CD14-positive monocyte (primary cell): Measurements from ENCODE around the gene ECHDC1. TPM values are rescaled to one million over a fixed set of nuclear protein-coding genes. Genes with fewer than 3 reads are reported as not detected.

ENCODE experiments used
- DNase-seq, 3 donors: peaks; one replicate each; pipeline ENCODE4 v3.0.0-alpha.2; 2011 to 2022
- H2AFZ ChIP-seq: 2 replicates; pipeline ENCODE4 v1.6.0; 2012; ENCODE audit warnings: mild to moderate bottlenecking, low read depth, low read length, inconsistent platforms; ENCODE audit not compliant: insufficient read depth, poor library complexity, severe bottlenecking
- H3K27ac ChIP-seq, 2 donors: 1 replicate in 1 of 2; 2 replicates in 1 of 2; pipeline ENCODE4 v1.5.1; 2012 to 2013; ENCODE audit warnings: low read length in 2 of 2, control low read depth in 1 of 2, inconsistent platforms in 1 of 2, low read depth in 1 of 2, mild to moderate bottlenecking in 1 of 2
- H3K27me3 ChIP-seq, 2 donors: one replicate each; pipeline versions ENCODE4 v1.6.0 to v1.6.1; 2011 to 2013; ENCODE audit warnings: low read length in 2 of 2; ENCODE audit not compliant: control insufficient read depth in 2 of 2, insufficient read depth in 2 of 2
- H3K36me3 ChIP-seq, 2 donors: replicated peaks in 1 of 2; 1 replicate in 1 of 2; 2 replicates in 1 of 2; pipeline versions ENCODE4 v1.5.1 to v1.6.1; 2012 to 2013; ENCODE audit warnings: low read length in 2 of 2, control low read depth in 1 of 2, inconsistent platforms in 1 of 2, mild to moderate bottlenecking in 1 of 2; ENCODE audit not compliant: insufficient read depth in 2 of 2, control insufficient read depth in 1 of 2
- H3K4me1 ChIP-seq, 2 donors: 1 replicate in 1 of 2; 2 replicates in 1 of 2; pipeline versions ENCODE4 v1.5.1 to v1.6.1; 2012 to 2013; ENCODE audit warnings: low read length in 2 of 2, control low read depth in 1 of 2, inconsistent platforms in 1 of 2, mild to moderate bottlenecking in 1 of 2, moderate library complexity in 1 of 2; ENCODE audit not compliant: insufficient read depth in 2 of 2, control insufficient read depth in 1 of 2
- H3K4me2 ChIP-seq: replicated peaks from 2 replicates; pipeline ENCODE3; 2012; ENCODE audit warnings: low read length, moderate library complexity, mild to moderate bottlenecking; ENCODE audit not compliant: poor library complexity, severe bottlenecking; ENCODE audit errors: extremely low read depth
- H3K4me3 ChIP-seq, 3 experiments: fragments of 200-600 bp in 1 of 3; sonication (generic) in 1 of 3; replicated peaks in 1 of 3; 1 replicate in 2 of 3; 2 replicates in 1 of 3; pipeline ENCODE4 v1.5.1; 2011 to 2013; ENCODE audit warnings: low read length in 3 of 3, mild to moderate bottlenecking in 3 of 3, control low read depth in 2 of 3, low read depth in 2 of 3, inconsistent platforms in 1 of 3, moderate library complexity in 1 of 3
- H3K79me2 ChIP-seq: 2 replicates; pipeline ENCODE4 v1.6.0; 2012; ENCODE audit warnings: mild to moderate bottlenecking, control low read depth, inconsistent platforms, low read length, moderate library complexity; ENCODE audit not compliant: insufficient read depth
- H3K9ac ChIP-seq: 2 replicates; pipeline ENCODE4 v1.6.0; 2017; ENCODE audit warnings: low read length, mild to moderate bottlenecking; ENCODE audit not compliant: insufficient read depth, poor library complexity, severe bottlenecking
- H3K9me3 ChIP-seq, 2 donors: replicated peaks in 1 of 2; 1 replicate in 1 of 2; 2 replicates in 1 of 2; pipeline versions ENCODE4 v1.5.1 to v1.6.1; 2012 to 2013; ENCODE audit warnings: low read length in 2 of 2, control low read depth in 1 of 2; ENCODE audit not compliant: control insufficient read depth in 1 of 2, insufficient read depth in 1 of 2
- H4K20me1 ChIP-seq: 2 replicates; pipeline ENCODE4 v1.6.0; 2012; ENCODE audit warnings: mild to moderate bottlenecking, low read length, control low read depth, moderate library complexity; ENCODE audit not compliant: insufficient read depth
- H3K27ac Mint-ChIP-seq, 7 donors: one replicate each; pipeline ENCODE4 v1.8.0; 2020; ENCODE audit warnings: mild to moderate bottlenecking in 7 of 7, mixed read lengths in 7 of 7, moderate library complexity in 6 of 7, inconsistent platforms in 2 of 7
- H3K27me3 Mint-ChIP-seq, 3 donors: one replicate each; pipeline ENCODE4 v1.8.0; 2021 to 2022; ENCODE audit warnings: low read depth in 3 of 3, mild to moderate bottlenecking in 3 of 3, mixed read lengths in 3 of 3, moderate library complexity in 3 of 3, inconsistent platforms in 1 of 3
- H3K36me3 Mint-ChIP-seq, 2 donors: one replicate each; pipeline ENCODE4 v1.8.0; 2020; ENCODE audit warnings: mixed read lengths in 2 of 2, inconsistent platforms in 1 of 2, mild to moderate bottlenecking in 1 of 2
- H3K4me1 Mint-ChIP-seq: one replicate; pipeline ENCODE4 v1.8.0; 2020; ENCODE audit warnings: mild to moderate bottlenecking, mixed read lengths
- H3K4me3 Mint-ChIP-seq, 2 donors: one replicate each; pipeline ENCODE4 v1.8.0; 2020; ENCODE audit warnings: mild to moderate bottlenecking in 2 of 2, mixed read lengths in 2 of 2, moderate library complexity in 1 of 2
- H3K9me3 Mint-ChIP-seq, 7 donors: one replicate each; pipeline ENCODE4 v1.8.0; 2020 to 2022; ENCODE audit warnings: mixed read lengths in 7 of 7, mild to moderate bottlenecking in 6 of 7, moderate library complexity in 6 of 7, inconsistent platforms in 2 of 7
- WGBS: methylation state at CpG from one replicate; pipeline ENCODE4 v1.1.5; 2013; ENCODE audit warnings: missing lambda C conversion rate; ENCODE audit not compliant: insufficient coverage; 5-methylcytosine and 5-hydroxymethylcytosine counted together
- intact Hi-C, 2 donors: fragments of 100-400 bp; cut with micrococcal nuclease; formaldehyde crosslinking; loops; one replicate each; pipeline versions ENCODE4 v1.15.0 to v1.15.1; 2023
- polyA plus RNA-seq, 3 donors: library from polyadenylated mRNA; depleted of rRNA in 1 of 3; unstranded in 2 of 3; stranded (reverse) in 1 of 3; fragments of 300-500 nt in 2 of 3; fragments of >200 nt in 1 of 3; fragmentation: Illumina TruSeq in 2 of 3; gene quantifications; 1 replicate in 2 of 3; 2 replicates in 1 of 3; pipeline ENCODE4 v1.2.3, GENCODE V29; 2012 to 2021
- TF ChIP-seq, protein P1 (sequence below): fragments of 200-600 bp; IDR thresholded peaks from one replicate; pipeline ENCODE4 v1.8.0; 2022; ENCODE audit warnings: antibody characterized with exemption, mild to moderate bottlenecking

Gene ECHDC1
- polyA plus RNA-seq, 3 donors, result 36.4 to 104 (median 102) TPM

DNA sequence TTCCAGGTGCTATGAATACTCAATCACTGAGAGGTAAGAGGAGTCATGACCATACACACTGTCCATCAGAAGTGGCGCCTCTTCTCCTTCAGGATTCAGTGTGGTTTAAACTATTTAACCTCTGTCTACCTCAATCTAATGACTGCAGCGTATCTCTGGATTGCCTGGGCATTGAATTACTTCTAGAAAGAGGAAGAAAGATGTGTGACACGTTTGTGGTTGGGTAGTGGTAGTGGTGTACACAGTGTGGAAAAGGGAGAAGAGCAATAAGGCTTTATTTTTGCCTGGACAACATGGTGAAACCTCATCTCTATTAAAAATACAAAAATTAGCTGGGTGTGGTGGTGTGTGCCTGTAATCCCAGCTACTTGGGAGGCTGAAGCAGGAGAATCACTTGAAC is 38.0 kb upstream of the ECHDC1 start:
- no peak overlapping the region for H3K4me2 ChIP-seq
- DNase-seq, result peak; percentile 22 to 32 (median 26)
- H4K20me1 ChIP-seq, result no peaks in the 10 kb centered on the region
- Mint-ChIP-seq H3K4me1 (peaks cover 4% of the 10 kb centered on the region), H3K36me3 (no peaks in the 10 kb centered on the region), H3K9me3 (peaks cover 0 to 13% (median 3%) of the 10 kb centered on the region in 7 donors), H3K27me3 (peaks cover 0 to 3% (median 0%) of the 10 kb centered on the region in 3 donors), H3K4me3 (no peak overlapping the region), H3K27ac (peak overlapping the region in 2 of 7 donors; percentile 18 to 58)
- H3K9ac ChIP-seq, result no peak overlapping the region
- no peak overlapping the region for H3K27ac ChIP-seq
- no peak overlapping the region for H3K4me3 ChIP-seq
- TF ChIP-seq, protein P1, sequence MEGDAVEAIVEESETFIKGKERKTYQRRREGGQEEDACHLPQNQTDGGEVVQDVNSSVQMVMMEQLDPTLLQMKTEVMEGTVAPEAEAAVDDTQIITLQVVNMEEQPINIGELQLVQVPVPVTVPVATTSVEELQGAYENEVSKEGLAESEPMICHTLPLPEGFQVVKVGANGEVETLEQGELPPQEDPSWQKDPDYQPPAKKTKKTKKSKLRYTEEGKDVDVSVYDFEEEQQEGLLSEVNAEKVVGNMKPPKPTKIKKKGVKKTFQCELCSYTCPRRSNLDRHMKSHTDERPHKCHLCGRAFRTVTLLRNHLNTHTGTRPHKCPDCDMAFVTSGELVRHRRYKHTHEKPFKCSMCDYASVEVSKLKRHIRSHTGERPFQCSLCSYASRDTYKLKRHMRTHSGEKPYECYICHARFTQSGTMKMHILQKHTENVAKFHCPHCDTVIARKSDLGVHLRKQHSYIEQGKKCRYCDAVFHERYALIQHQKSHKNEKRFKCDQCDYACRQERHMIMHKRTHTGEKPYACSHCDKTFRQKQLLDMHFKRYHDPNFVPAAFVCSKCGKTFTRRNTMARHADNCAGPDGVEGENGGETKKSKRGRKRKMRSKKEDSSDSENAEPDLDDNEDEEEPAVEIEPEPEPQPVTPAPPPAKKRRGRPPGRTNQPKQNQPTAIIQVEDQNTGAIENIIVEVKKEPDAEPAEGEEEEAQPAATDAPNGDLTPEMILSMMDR, result no peak
- no peaks in the 10 kb centered on the region for H3K79me2 ChIP-seq
- intact Hi-C loops, result no loop called here
- H3K27me3 ChIP-seq, result no peaks in the 10 kb centered on the region
- H3K4me1 ChIP-seq, result no peaks in the 10 kb centered on the region
- no peaks in the 10 kb centered on the region for H3K36me3 ChIP-seq
- H3K9me3 ChIP-seq, result no peaks in the 10 kb centered on the region
- no CpG with 5 or more reads among the region's 3 CpGs for WGBS
- H2AFZ ChIP-seq, result no peak overlapping the region

GRCh38 chr6:127376685-127377084 is 33.3 kb upstream of the ECHDC1 start:
- Mint-ChIP-seq H3K9me3 (peaks cover 0 to 18% (median 7%) of the 10 kb centered on the region in 7 donors), H3K4me3 (no peak overlapping the region), H3K36me3 (no peaks in the 10 kb centered on the region), H3K4me1 (peaks cover 4% of the 10 kb centered on the region), H3K27me3 (peaks cover 0 to 2% (median 0%) of the 10 kb centered on the region in 3 donors), H3K27ac (no peak overlapping the region)
- Histone ChIP-seq H3K4me1 (no peaks in the 10 kb centered on the region), H3K79me2 (no peaks in the 10 kb centered on the region), H3K4me3 (no peak overlapping the region), H3K9ac (no peak overlapping the region), H3K4me2 (no peak overlapping the region), H3K36me3 (no peaks in the 10 kb centered on the region), H4K20me1 (no peaks in the 10 kb centered on the region), H3K27ac (no peak overlapping the region), H3K9me3 (peaks cover 0 to 4% of the 10 kb centered on the region in 2 donors), H2AFZ (no peak overlapping the region), H3K27me3 (no peaks in the 10 kb centered on the region)
- no peak for DNase-seq
- intact Hi-C loops, result no loop called here
- TF ChIP-seq, protein P1, result no peak
- 89% methylated on average over 2 of the region's 2 CpGs for WGBS
